ENCODE results near the gene CGB5.
A peak's percentile ranks its signal among the peaks of the same experiment; 100 is the strongest.

The CGB5 gene

DNA sequence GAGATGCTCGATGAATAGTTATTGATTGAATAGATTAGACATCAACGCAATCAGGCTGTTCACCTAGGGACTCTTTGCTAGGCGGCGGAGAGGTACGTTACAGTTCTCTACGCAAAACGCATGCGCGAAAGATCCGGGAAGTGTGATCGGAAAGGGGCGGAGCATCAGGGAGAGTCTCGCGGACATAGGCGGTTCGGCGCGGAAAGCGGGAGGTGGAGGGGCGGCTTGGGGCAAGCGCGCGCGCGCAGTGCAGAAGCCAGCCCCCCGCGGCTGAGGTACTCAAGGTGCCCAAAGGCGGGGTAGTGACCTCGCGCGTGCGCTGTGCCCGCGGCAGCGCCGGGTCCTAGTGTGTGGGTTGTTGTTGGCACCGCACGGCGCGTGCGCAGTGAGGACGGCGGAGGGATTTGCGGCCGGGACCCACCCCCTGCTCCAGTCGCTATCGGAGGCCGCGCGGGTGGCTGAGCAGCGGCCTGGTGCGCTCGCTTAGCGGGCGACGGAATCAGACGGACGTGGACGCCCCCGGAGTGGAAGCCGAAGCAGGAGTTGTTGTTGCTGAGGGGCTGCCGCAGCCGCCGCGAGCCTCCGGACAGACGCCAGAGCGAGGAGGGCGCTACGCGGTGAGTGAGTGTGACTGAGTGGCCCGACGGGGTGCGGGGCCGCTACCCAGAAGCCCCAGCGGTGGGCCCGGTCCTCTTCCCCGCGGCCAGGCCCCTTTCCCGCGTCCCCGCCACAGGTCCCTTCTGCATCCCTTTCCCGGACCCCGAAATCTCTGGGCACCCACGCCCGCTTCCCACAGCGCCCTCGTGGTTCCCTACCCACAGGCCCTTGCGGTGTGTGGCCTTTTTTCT, 41.6 kb downstream of the CGB5 start, which contains the start of gene SNRNP70:
Gene SNRNP70, plus strand, starts transcription at position 432 of the 848 bp plus-strand sequence. CDS start 964 bp downstream, outside the sequence.
- peak; percentile 100 for DNase-seq (ENCODE audit: low read depth, low spot score)

- DNase-seq (ENCODE audit: low read depth, low spot score) = no peak
Measured at GRCh38 chr19:49085868-49086232, 42.2 kb downstream of the CGB5 start.

GRCh38 chr19:49086296-49086695, 42.6 kb downstream of the CGB5 start:
- no peak for DNase-seq (ENCODE audit: low read depth, low spot score)

DNA sequence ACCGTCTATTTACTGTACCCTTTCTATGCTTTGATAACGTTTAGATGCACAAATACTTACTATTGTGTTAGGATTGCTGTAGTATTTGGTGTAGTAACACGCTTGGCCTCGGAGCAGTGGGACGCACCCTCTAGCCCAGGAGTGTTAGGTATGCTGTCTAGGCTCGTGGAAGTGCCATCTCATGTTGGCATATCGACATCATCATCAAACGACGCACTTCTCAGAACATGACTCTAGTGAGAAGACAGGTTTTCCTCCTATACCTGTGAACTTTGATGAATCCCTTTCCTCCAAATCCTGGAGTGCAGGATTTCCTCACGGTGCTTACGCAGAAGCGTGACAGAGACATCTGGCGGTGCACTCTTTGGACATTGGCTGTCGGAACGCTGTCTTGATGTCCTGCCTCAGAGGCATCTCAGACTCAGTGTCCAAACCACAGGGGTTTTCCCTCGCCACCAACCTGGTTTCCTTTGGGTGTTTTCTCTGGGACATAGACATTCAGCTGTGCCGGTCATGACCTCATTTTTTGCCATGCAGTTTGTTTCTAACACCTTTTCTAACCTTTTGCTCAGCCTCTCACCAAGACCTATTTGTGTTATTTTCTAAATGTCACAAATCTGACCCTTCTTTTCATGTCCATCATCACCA, 47.9 kb downstream of the CGB5 start:
- no peak for DNase-seq (ENCODE audit: low read depth, low spot score)

DNA sequence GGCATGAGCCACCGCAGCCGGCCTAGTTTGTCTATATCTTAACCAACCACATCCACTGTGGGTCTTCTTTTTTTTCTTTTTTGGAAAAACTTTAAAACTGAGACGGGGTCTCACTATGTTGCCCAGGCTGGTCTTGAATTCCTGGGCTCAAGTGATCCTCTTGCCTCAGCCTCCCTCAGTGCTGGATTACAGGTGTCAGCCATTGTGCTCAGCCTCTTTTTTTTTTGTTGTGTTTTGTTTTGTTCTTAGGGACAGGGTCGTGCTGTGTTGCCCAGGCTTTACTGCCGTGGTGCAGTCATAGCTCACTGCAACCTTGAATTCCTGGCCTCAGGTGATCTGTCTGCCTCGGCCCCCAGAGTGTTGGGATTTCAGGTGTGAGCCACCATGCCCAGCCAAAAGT, 49.0 kb downstream of the CGB5 start:
- no peak for DNase-seq (ENCODE audit: low read depth, low spot score)
